HepG2 (cell line): Measurements from ENCODE around the gene BTN1A1.

Experiments used
- ATF1 ChIP-seq: IDR thresholded peaks from 2 replicates; pipeline ENCODE4 v1.6.1; 2016; ENCODE audit warnings: mild to moderate bottlenecking, control low read depth
- CHD4 ChIP-seq: fragments of 200-600 bp; sonication (generic); IDR thresholded peaks from 2 replicates; pipeline ENCODE4 v1.7.0; 2017; ENCODE audit warnings: mild to moderate bottlenecking, low read length, borderline replicate concordance
- HDAC1 ChIP-seq: sonication (generic); formaldehyde crosslinking; IDR thresholded peaks from 2 replicates; pipeline ENCODE4 v1.5.1; 2020; ENCODE audit warnings: mild to moderate bottlenecking, missing genetic modification reagents
- JUN ChIP-seq: sonication (generic); formaldehyde crosslinking; IDR thresholded peaks from 2 replicates; pipeline ENCODE4 v1.4.0; 2020; ENCODE audit warnings: mild to moderate bottlenecking, missing genetic modification reagents
- KDM3A ChIP-seq: IDR thresholded peaks from 2 replicates; pipeline ENCODE4 v1.6.1; 2018; ENCODE audit warnings: low read depth, missing compliant biosample characterization
- MYC ChIP-seq: sonication (generic); formaldehyde crosslinking; IDR thresholded peaks from 2 replicates; pipeline ENCODE4 v1.9.0; 2021; ENCODE audit warnings: missing genetic modification reagents, borderline replicate concordance
- POLR2A ChIP-seq, 2 experiments: IDR thresholded peaks; 2 replicates each; pipeline ENCODE4 v1.6.1; 2011; ENCODE audit warnings: low read depth in 2 of 2, low read length in 2 of 2, mild to moderate bottlenecking in 1 of 2, moderate library complexity in 1 of 2; ENCODE audit not compliant: insufficient read depth in 1 of 2
- SMARCC2 ChIP-seq: fragments of 450-650 bp; IDR thresholded peaks from 2 replicates; pipeline ENCODE4 v1.6.1; 2017; ENCODE audit warnings: antibody characterized with exemption, mild to moderate bottlenecking
- ZNF484 ChIP-seq: sonication (generic); formaldehyde crosslinking; IDR thresholded peaks from 2 replicates; pipeline ENCODE4 v1.5.1; 2020; ENCODE audit warnings: mild to moderate bottlenecking, low read depth, missing genetic modification reagents, borderline replicate concordance
- ZSCAN30 ChIP-seq: sonication (generic); formaldehyde crosslinking; IDR thresholded peaks from 2 replicates; pipeline ENCODE4 v1.5.0; 2020; ENCODE audit warnings: mild to moderate bottlenecking, missing genetic modification reagents

- TF ChIP-seq SMARCC2 = no peak
- no peak for TF ChIP-seq ZNF484 (CRISPR knock-in tag)
- no peak for TF ChIP-seq ZSCAN30 (CRISPR knock-in tag)
- TF ChIP-seq ATF1 = no peak
- TF ChIP-seq MYC = no peak
- TF ChIP-seq HDAC1 (CRISPR knock-in tag) = no peak
- no peak for TF ChIP-seq POLR2A (IDR thresholded peaks at IDR 0.05; ENCODE audit: insufficient read depth in 1 of 2, low read depth in 2 of 2, low read length in 2 of 2)
- TF ChIP-seq JUN (CRISPR knock-in tag) = no peak
- no peak for TF ChIP-seq KDM3A (CRISPR knock-in tag)
- TF ChIP-seq CHD4 = no peak
Observed at GRCh38 chr6:26552640-26553188, 52.6 kb downstream of the BTN1A1 start.
